Liver (tissue), 9 donors: ENCODE data around the gene RNF135. TPM values are rescaled to one million over a fixed set of nuclear protein-coding genes. Genes with fewer than 3 reads are reported as not detected.

ENCODE experiments used
- DNase-seq: peaks from one replicate; pipeline ENCODE4 v3.0.0-alpha.2; 2017; ENCODE audit warnings: low spot score
- H3K27ac ChIP-seq, 2 donors: one replicate each; pipeline ENCODE4 v1.7.0; 2013; ENCODE audit warnings: inconsistent platforms in 2 of 2, low read length in 2 of 2, control low read depth in 1 of 2, low read depth in 1 of 2, mild to moderate bottlenecking in 1 of 2
- H3K27me3 ChIP-seq, 4 donors: one replicate each; pipeline versions ENCODE4 v1.6.1 to v1.7.0; 2013; ENCODE audit warnings: low read length in 3 of 4, inconsistent platforms in 1 of 4, mild to moderate bottlenecking in 1 of 4, moderate library complexity in 1 of 4; ENCODE audit not compliant: control insufficient read depth in 4 of 4, insufficient read depth in 4 of 4
- H3K36me3 ChIP-seq, 4 donors: one replicate each; pipeline versions ENCODE4 v1.6.1 to v1.7.0; 2013; ENCODE audit warnings: low read length in 3 of 4, mild to moderate bottlenecking in 3 of 4, low read depth in 1 of 4, moderate library complexity in 1 of 4; ENCODE audit not compliant: control insufficient read depth in 4 of 4, insufficient read depth in 3 of 4
- H3K4me1 ChIP-seq, 4 donors: one replicate each; pipeline versions ENCODE4 v1.6.1 to v1.7.0; 2013; ENCODE audit warnings: low read length in 3 of 4, mild to moderate bottlenecking in 3 of 4, moderate library complexity in 1 of 4; ENCODE audit not compliant: control insufficient read depth in 4 of 4, insufficient read depth in 4 of 4
- H3K4me3 ChIP-seq, 3 donors: one replicate each; pipeline versions ENCODE4 v1.6.1 to v1.7.0; 2013; ENCODE audit warnings: low read length in 3 of 3, control low read depth in 1 of 3, low read depth in 1 of 3, mild to moderate bottlenecking in 1 of 3
- H3K9ac ChIP-seq, 2 donors: one replicate each; pipeline ENCODE4 v1.7.0; 2013; ENCODE audit warnings: low read length in 2 of 2, mild to moderate bottlenecking in 2 of 2, moderate library complexity in 2 of 2, control low read depth in 1 of 2, low read depth in 1 of 2
- H3K9me3 ChIP-seq, 4 donors: one replicate each; pipeline versions ENCODE4 v1.6.1 to v1.7.0; 2013; ENCODE audit warnings: low read length in 3 of 4; ENCODE audit not compliant: control insufficient read depth in 4 of 4
- ATF3 ChIP-seq: IDR thresholded peaks from 2 replicates; pipeline ENCODE4 v1.6.1; 2016; ENCODE audit warnings: antibody characterized with exemption
- CTCF ChIP-seq: fragments of 150-350 bp; IDR thresholded peaks from 2 replicates; pipeline ENCODE4 v1.5.1; 2017; ENCODE audit warnings: improper control_type of control experiment, low read depth, low read length; ENCODE audit not compliant: missing input control
- EGR1 ChIP-seq, 2 donors: IDR thresholded peaks; 2 replicates each; pipeline ENCODE4 v1.6.1; 2016 to 2018; ENCODE audit warnings: antibody characterized with exemption in 2 of 2, low read depth in 2 of 2
- FOXA1 ChIP-seq: IDR thresholded peaks from 2 replicates; pipeline ENCODE4 v1.6.1; 2016; ENCODE audit warnings: antibody characterized with exemption
- FOXA2 ChIP-seq: IDR thresholded peaks from 2 replicates; pipeline ENCODE4 v1.6.1; 2016; ENCODE audit warnings: antibody characterized with exemption
- GABPA ChIP-seq, 2 donors: IDR thresholded peaks in 1 of 2; conservative IDR thresholded peaks in 1 of 2; 2 replicates each; pipeline ENCODE4 v1.6.1; 2016; ENCODE audit warnings: antibody characterized with exemption in 2 of 2, mild to moderate bottlenecking in 1 of 2, moderate library complexity in 1 of 2
- HNF4A ChIP-seq, 2 donors: conservative IDR thresholded peaks; 2 replicates each; pipeline ENCODE4 v1.6.1; 2016; ENCODE audit warnings: antibody characterized with exemption in 2 of 2, mild to moderate bottlenecking in 2 of 2
- HNF4G ChIP-seq: IDR thresholded peaks from 2 replicates; pipeline ENCODE4 v1.6.1; 2016; ENCODE audit warnings: antibody characterized with exemption
- JUND ChIP-seq, 2 donors: IDR thresholded peaks; 2 replicates each; pipeline ENCODE4 v1.6.1; 2016; ENCODE audit warnings: antibody characterized with exemption in 2 of 2
- MAX ChIP-seq: IDR thresholded peaks from 2 replicates; pipeline ENCODE4 v1.6.1; 2016; ENCODE audit warnings: antibody characterized with exemption
- NR2F2 ChIP-seq: IDR thresholded peaks from 2 replicates; pipeline ENCODE4 v1.6.1; 2016; ENCODE audit warnings: antibody characterized with exemption
- RAD21 ChIP-seq, 2 donors: IDR thresholded peaks; 2 replicates each; pipeline ENCODE4 v1.6.1; 2016; ENCODE audit warnings: antibody characterized with exemption in 2 of 2, mild to moderate bottlenecking in 2 of 2
- REST ChIP-seq: IDR thresholded peaks from 2 replicates; pipeline ENCODE4 v1.6.1; 2016; ENCODE audit warnings: antibody characterized with exemption, mild to moderate bottlenecking
- RXRA ChIP-seq, 2 donors: IDR thresholded peaks; 2 replicates each; pipeline ENCODE4 v1.6.1; 2017 to 2018; ENCODE audit warnings: antibody characterized with exemption in 2 of 2, mild to moderate bottlenecking in 1 of 2
- SP1 ChIP-seq: IDR thresholded peaks from 2 replicates; pipeline ENCODE4 v1.6.1; 2018; ENCODE audit warnings: antibody characterized with exemption, mild to moderate bottlenecking
- TAF1 ChIP-seq: conservative IDR thresholded peaks from 2 replicates; pipeline ENCODE4 v1.6.1; 2016; ENCODE audit warnings: antibody characterized with exemption, mild to moderate bottlenecking
- YY1 ChIP-seq: IDR thresholded peaks from 2 replicates; pipeline ENCODE4 v1.6.1; 2016; ENCODE audit warnings: antibody characterized with exemption, mild to moderate bottlenecking
- ZBTB33 ChIP-seq: IDR thresholded peaks from 2 replicates; pipeline ENCODE4 v1.6.1; 2016; ENCODE audit warnings: antibody characterized with exemption
- WGBS: extraction: QIAGEN DNeasy Blood & Tissue Kit; methylation state at CpG from one replicate; pipeline ENCODE4 v1.1.7; 2013; 5-methylcytosine and 5-hydroxymethylcytosine counted together
- polyA plus RNA-seq, 2 donors: library from polyadenylated mRNA; stranded (reverse) in 1 of 2; unstranded in 1 of 2; fragments of 200-250 nt in 1 of 2; fragments of >200 nt in 1 of 2; fragmentation: Nextera tagmentation in 1 of 2; extraction: Ambion mirVana in 1 of 2; gene quantifications; one replicate each; pipeline versions ENCODE4 v1.2.1 to v1.2.3, GENCODE V29; 2013 to 2015
- total RNA-seq, 2 donors: library from RNA; depleted of rRNA; stranded (reverse); fragments of >200 nt; gene quantifications; one replicate each; pipeline ENCODE4 v1.2.3, GENCODE V29; 2014
- donor health status: healthy.
- donor health status: healthy.
- donor health status: healthy.
- donor health status: healthy.
- donor health status: healthy.

RNF135 gene
- total and polyA plus RNA-seq, 4 donors, result 3.4 to 5.5 (median 3.7) TPM

- TF ChIP-seq RAD21 (IDR thresholded peaks at IDR 0.05), result peak; percentile 56 to 60
- TF ChIP-seq RXRA (IDR thresholded peaks at IDR 0.05), result peak; percentile 54 to 72
- peak; percentile 22 for TF ChIP-seq ATF3
- TF ChIP-seq EGR1 (IDR thresholded peaks at IDR 0.05; ENCODE audit: low read depth in 2 of 2), result no peak
- TF ChIP-seq FOXA1, result peak; percentile 60
- TF ChIP-seq MAX, result peak; percentile 67
- TF ChIP-seq TAF1, result no peak
- peak; percentile 78 for TF ChIP-seq FOXA2
- peak; percentile 62 for TF ChIP-seq REST
- peak; percentile 81 for TF ChIP-seq HNF4G
- TF ChIP-seq ZBTB33, result no peak
- TF ChIP-seq CTCF, result no peak
- peak in 1 of 2 donors; percentile 78 for TF ChIP-seq JUND (IDR thresholded peaks at IDR 0.05)
- TF ChIP-seq GABPA (IDR thresholded peaks at IDR 0.05 in 1 of 2, conservative IDR thresholded peaks at IDR 0.05 in 1 of 2), result peak in 1 of 2 donors; percentile 73
- no peak for TF ChIP-seq NR2F2
- peak; percentile 88 to 92 for TF ChIP-seq HNF4A (conservative IDR thresholded peaks at IDR 0.05)
- TF ChIP-seq YY1, result peak; percentile 72
- TF ChIP-seq SP1, result peak; percentile 89
- peak; percentile 57 for DNase-seq
- H3K36me3 ChIP-seq, result no peaks in the 10 kb centered on the region
- WGBS, result 43% methylated on average over 9 of the region's 9 CpGs
- no peaks in the 10 kb centered on the region for H3K27me3 ChIP-seq
- no peaks in the 10 kb centered on the region for H3K9me3 ChIP-seq
- peak overlapping the region; percentile 18 to 43 for H3K27ac ChIP-seq
- peaks cover 0 to 9% (median 4%) of the 10 kb centered on the region in 4 donors for H3K4me1 ChIP-seq
- H3K9ac ChIP-seq, result no peak overlapping the region
- H3K4me3 ChIP-seq, result no peak overlapping the region
Measured at GRCh38 chr17:30950669-30951399, 20.0 kb upstream of the RNF135 start.
